Ovary (tissue), 3 donors: ENCODE data around the gene BRINP3.

Experiments used
- CTCF ChIP-seq, 3 donors: fragments of 450-650 bp in 2 of 3; fragments of 200-600 bp in 1 of 3; IDR thresholded peaks; one replicate each; pipeline versions ENCODE4 v1.5.1 to v1.8.0; 2016 to 2022; ENCODE audit warnings: antibody characterized with exemption in 3 of 3, mild to moderate bottlenecking in 1 of 3
- EP300 ChIP-seq: sonication (generic); formaldehyde crosslinking; IDR thresholded peaks from one replicate; pipeline ENCODE4 v1.6.1; 2017; ENCODE audit warnings: antibody characterized with exemption
- POLR2A ChIP-seq: fragments of 450-650 bp; IDR thresholded peaks from one replicate; pipeline ENCODE4 v1.6.1; 2017; ENCODE audit warnings: antibody characterized with exemption, mild to moderate bottlenecking, moderate library complexity
- donor health status: DM: no; HTN: no; CAD: no.

- TF ChIP-seq CTCF (IDR thresholded peaks at IDR 0.05): no peak
- TF ChIP-seq POLR2A: no peak
- TF ChIP-seq EP300: no peak
Measured at GRCh38 chr1:190124068-190124467, 353.6 kb downstream of the BRINP3 start.
